C4-2B (cell line): ENCODE data around the gene HPCAL1.

ENCODE experiments used
- CTCF ChIP-seq: fragments of 450-650 bp; conservative IDR thresholded peaks from 2 replicates; pipeline ENCODE4 v1.5.1; 2017; ENCODE audit warnings: mild to moderate bottlenecking
- ZFX ChIP-seq: fragments of 450-650 bp; IDR thresholded peaks from 2 replicates; pipeline ENCODE4 v1.6.1; 2017

GRCh38 chr2:10410823-10411437, 108.2 kb downstream of the HPCAL1 start:
- TF ChIP-seq CTCF (no peak), ZFX (no peak)
